Activated T-cell treated with anti-CD3 and anti-CD28 coated beads, Interleukin-2, amount 50 U/mL, for 1 hour (primary cell): ENCODE results near the gene FARP1.

Source experiments
- DNase-seq: peaks from one replicate; pipeline ENCODE4 v3.0.0-alpha.2; 2020

FARP1 gene

GRCh38 chr13:98434060-98434459 is 291.2 kb downstream of the FARP1 start:
- no peak for DNase-seq

GRCh38 chr13:98435376-98435775 is 292.5 kb downstream of the FARP1 start:
- DNase-seq: no peak

GRCh38 chr13:98436233-98436910 is 293.5 kb downstream of the FARP1 start:
- no peak for DNase-seq

DNA sequence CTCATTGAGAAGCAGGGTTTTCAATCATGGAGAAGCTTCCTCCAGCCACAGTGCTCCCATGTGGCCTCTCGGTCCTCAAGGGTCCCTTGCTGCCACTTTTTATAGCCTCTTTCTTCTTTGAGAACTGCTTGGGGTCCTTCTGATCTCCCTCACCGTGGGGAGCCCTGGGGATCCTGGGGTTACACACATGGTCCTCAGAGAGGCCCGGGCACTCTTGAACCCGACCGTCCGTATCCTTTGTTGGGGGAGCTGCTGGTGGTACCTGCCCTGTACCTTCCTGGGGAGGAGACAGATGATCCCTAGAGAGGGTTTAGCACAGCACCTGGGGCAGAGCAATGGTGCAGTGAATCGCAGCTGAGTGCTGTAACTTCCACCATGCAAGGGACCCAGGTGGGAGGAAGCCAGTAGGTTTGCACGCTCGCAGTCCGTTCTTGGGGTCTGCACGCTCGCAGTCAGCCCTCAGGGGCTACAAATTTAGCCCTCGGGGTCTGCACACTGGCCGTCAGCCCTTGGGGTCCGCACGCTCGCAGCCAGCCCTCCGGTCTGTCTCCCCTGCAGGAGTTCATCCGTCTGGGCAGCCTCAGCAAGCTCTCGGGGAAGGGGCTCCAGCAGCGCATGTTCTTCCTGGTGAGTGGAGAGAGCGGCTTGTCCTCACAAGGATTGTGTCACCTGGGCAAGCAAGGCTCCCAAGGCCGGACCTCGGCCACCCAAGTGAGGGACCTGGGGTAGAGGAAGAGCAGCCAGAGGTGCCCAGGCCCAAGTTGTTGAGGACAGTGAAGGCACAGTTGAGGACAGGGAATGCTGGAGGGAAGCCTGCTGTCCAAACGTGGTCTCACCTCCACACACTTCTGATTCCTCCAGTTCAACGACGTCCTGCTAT is 295.6 kb downstream of the FARP1 start:
- DNase-seq: no peak

- no peak for DNase-seq
Measured at GRCh38 chr13:98439126-98439828, 296.4 kb downstream of the FARP1 start.

DNA sequence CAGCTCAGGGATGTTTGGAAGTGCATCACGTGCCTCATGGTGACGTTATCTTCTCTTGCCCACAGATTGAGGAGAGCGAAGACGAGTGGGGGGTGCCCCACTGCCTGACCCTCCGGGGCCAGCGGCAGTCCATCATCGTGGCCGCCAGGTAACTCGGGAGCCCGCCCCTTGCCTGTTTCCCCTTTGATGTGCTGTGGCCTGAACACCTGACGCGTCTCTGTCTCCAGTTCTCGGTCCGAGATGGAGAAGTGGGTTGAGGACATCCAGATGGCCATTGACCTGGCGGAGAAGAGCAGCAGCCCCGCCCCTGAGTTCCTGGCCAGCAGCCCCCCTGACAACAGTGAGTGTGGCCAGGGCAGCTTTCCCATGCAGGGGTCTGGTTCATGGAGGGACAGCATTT is 297.0 kb downstream of the FARP1 start:
- DNase-seq: no peak

- no peak for DNase-seq
Measured at GRCh38 chr13:98440390-98441055, 297.6 kb downstream of the FARP1 start.

GRCh38 chr13:98441056-98441676 is 298.3 kb downstream of the FARP1 start:
- no peak for DNase-seq

DNA sequence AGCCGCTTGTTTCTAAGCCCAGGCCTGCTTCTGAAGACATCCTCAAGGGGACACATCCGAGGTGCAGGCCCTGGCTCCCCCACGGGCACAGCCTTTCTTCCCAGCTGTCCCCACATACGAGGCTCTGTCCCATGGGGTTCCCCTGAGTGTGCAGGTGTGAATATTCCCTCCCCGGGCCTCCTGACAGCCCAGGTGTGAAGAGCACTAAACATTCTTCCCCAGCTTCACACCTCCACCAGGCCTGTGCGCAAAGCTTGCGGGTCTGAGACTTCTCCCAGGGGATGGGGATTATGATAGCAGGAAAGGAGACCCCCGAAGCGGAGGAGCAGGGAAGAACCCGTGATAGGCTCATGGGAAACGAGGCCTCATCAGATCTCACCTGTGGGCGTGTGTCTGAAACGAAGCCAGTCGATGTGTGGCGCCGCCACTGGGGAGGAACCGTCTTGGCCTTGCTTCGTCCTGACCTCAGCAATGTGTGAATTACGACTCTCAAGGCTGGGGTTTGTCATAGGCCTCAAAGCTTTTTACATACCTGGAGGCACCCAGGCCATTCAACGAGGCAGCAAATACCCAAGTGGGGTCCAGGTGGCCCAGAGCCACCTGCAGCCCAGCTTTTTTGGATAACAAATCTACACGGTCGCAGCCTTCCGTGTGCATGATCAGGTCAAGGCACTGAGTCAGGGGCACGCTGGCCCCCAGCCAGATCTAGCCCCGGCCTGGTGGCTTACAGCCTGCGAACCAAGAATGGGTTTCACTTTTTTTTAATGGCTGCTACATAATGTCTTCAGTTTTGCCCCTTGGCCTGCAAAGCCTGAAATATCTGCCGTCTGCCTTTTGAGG is 299.7 kb downstream of the FARP1 start:
- no peak for DNase-seq

DNA sequence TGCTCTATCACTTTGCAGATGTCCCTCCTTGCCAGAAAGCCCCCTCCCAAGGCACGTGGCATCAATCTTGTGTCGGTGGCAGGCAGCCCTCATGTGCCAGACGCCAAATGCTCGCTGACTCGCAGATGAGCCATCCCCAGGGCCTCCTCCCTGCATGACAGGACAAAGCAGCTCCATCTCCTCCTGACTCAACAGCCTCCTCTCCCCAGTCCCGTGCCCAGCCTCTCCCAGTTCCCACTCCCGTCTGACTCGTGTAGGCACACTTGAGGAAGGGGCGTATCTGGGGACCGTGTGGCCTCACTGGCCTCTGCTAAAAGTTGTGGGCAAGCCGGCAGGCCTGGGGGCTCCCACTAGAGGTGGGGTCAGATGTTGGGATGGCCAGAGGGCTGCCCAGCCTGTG is 300.4 kb downstream of the FARP1 start:
- DNase-seq: no peak

DNA sequence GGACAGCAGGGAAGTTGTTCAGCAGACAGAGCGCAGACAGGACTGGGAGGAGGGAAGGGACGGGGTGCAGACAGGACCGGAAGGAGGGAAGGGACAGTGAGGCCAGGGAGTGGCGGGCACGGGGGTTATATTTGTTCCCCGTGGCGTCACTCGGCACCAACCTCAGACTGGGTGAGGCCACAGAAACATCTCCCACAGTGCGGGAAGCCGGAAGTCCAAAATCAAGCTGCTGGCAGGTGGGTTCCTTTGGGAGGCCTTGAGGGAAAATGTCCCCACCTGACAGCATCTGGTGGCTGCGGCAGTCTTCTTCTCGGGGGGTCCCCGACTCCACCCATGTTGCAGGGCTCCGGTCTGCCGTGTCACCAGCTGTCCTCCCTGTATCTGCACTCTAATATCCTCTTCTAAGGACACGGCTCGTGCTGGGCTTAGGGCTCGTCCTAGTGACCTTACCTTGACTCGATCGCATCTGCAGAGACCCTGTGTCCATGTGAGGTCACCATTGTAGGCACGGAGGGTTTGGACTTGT is 301.0 kb downstream of the FARP1 start:
- DNase-seq: no peak

DNA sequence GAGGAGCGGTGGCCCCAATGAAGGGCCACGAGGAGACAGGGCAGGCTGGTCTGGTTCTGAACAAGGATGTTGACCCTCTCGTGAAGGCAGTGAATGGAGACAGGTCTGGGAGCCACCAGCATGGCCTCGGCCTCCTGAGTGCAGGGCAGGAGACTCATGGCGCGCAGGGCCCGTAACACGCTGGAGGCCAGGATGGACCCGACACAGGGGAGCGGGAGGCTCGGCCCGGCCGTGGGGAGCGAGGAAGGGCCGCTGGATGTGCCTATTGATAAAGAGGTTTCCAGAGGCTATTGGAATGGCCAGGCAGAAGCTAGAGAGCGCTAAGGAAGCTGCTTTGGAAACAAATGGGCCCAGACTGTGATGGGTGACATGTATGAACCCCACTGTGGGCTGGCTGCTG is 301.5 kb downstream of the FARP1 start:
- no peak for DNase-seq

DNA sequence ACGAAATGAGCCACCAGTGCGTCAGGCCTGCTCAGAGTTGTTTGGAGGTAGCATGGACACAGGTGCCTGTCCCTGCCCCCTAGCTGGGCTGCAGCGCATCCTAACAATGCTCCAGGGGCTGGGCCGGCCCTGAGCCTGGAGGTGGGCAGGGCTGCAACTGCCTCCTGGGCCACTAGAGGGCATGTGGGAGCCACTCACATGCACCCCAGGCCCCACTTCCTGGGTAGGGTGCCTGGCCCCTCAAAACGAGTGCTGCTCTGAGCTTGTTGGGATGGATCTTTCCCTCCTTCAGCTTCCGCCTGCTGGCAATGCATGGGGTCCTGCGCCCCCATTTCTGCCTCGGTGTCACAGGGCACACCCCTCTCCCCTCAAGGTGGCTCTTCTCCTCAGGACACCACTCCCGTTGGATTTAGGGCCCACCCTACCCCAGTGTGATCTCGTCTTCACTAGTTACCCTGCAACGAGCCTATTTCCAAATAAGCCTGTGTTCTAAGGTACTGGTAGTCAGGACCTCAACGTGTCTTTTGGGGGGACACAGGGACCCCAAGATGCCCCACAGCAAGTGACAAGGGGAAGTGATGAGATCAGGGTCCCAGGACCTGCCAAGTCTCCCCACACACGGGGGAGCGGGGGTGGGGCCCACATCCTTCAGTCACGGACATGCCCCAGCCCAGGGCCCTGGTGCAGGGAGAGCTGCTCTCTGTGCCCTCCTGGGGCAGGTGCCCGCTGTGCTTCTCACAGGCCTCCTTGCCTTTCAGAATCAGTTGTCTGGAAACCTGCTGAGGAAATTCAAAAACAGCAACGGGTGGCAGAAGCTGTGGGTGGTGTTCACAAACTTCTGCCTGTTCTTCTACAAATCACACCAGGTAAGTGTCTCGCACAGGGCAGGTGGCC is 302.7 kb downstream of the FARP1 start:
- peak; percentile 85 for DNase-seq

DNA sequence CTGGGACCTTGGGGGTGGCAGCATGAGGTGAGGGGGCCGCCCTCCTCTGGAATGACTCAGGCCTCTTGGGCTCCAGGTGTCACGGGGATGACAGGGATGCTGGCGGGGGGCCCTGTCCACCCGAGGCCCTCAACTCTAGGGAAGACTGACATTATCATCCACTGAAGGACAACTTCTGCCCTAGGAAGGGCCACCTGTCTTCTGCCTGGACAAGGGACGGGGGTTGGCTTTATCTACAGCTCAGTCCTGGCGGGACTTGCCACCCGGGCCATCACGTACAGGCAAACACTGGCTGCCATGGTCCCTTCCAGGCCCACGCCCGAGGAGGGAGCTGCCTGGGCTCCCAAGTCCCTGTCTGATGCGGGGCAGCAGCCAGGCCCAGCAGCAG is 303.3 kb downstream of the FARP1 start:
- DNase-seq: no peak

DNA sequence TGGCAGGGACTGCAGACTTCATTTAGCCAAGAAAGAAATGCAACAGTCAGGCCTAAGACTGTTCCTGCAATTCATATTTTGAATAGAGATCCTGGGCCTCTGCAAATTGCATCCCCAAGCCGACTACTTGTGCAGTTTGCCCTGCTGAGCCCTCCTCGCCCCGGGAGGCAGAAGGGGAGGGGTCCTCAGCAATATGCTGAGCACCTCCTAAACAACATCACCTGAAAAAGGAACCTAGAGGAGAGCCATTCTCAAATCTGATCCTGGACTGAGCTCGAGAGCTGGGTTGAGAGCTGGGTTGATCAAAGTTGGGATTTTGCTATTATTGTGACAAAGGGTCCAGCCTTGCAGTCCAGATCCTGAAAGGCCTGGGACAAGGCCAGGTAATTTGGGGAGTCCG is 304.2 kb downstream of the FARP1 start:
- no peak for DNase-seq

- no peak for DNase-seq
Measured at GRCh38 chr13:98447881-98448641, 305.2 kb downstream of the FARP1 start.

DNA sequence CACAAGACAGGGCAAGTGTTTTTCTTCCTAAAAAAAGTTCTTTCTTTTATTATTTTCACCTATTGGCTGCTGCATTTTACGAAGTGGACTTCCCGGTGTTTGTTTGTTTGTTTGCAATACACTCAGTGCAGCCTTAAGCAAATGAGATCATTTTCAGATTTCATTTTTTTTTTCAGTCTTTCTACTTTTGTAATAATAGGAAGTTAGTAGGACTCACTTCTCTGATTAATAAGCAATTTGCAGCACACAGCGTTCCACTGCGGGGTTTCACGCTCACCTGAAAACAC is 305.7 kb downstream of the FARP1 start:
- no peak for DNase-seq

DNA sequence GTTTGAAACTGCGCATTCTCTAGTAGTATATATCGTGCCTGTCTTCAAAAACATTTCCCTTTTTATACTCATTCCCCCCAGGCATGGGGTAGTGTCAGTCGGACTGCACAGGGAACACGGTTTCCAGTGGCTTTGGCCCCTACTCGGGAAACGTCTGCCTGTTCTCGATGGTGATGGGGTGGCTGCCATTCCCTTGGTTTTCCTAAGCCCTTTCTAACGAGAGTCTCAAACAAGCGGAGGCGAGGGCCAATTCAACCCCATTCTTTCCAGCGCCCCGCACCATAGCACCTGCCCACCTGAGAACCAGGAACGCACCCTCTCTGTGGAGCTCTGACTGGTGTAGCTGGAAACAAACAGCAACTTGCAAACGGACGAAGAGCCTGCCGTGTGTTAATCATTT is 306.4 kb downstream of the FARP1 start:
- no peak for DNase-seq

DNA sequence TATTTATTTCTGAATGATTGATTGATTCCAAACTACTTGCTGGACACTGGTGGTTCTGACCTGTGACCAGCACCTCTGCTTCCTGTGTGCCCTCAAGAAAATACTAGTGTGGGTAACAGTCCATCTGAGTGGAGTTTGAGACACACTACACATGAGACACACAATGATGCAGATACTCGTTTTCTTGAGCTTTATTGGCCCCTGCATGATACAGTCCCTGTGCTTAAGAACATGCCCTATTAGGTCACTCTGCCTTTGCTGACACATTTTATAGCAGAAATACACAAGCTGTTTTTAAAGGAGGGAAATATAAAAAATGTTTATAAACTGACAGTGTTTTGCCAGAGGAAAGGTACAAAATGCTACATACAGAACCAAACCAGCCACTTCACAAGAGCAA is 307.1 kb downstream of the FARP1 start:
- no peak for DNase-seq

GRCh38 chr13:98450539-98451111 is 307.7 kb downstream of the FARP1 start:
- DNase-seq: no peak
